GM04503 (cell line): ENCODE data around the gene ZCCHC17.
"Not testable (repeated sequence)": the region's sequence is repeated elsewhere in the genome, so short reads cannot be mapped to it uniquely, and the experiment has no call there.

Source experiments
- DNase-seq: peaks from one replicate; pipeline ENCODE4 v3.0.0-alpha.2; 2012; ENCODE audit warnings: low read depth

The ZCCHC17 gene, protein sequence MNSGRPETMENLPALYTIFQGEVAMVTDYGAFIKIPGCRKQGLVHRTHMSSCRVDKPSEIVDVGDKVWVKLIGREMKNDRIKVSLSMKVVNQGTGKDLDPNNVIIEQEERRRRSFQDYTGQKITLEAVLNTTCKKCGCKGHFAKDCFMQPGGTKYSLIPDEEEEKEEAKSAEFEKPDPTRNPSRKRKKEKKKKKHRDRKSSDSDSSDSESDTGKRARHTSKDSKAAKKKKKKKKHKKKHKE

DNA sequence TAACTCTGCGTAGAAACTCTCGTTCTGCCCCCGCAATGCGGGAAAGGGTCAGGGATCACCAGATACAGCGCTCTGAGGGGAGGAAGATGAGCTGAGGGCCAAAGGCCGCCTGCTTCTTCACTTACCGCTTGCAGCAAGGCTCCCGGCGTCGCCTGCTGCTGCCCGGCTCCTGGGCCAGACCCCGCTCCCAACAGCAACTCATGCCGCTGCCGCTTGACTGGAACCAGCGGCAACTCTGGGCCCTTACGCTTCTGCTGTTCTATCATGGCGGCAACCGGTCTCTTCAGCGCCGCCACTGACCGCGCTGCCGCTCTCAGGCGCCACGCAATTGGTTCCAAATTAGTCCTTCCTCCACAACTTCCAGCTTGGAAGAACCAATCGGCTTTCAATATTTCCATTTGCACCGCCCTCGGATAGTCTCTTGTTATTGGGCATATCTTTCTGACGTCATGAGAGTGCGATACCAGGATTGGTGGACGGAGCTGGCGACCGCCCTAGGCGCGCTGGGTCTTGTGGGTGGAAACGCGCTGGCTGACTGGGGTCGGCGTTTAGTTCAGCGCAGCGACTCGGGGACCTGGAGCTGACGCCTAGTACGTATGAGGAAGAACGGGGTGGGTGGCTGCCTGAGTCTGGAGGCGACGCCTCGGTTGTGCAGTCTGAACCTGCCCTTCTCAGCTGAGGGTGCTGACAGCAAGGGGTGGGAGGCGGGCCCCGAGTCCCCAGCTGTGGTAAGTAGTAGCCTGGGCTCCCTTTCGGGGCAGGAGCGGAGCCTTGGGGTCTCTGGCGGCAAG lies at the start of gene ZCCHC17, which contains the start of gene SNRNP40:
Gene ZCCHC17, plus strand, starts transcription at position 547 of the 791 bp plus-strand sequence. CDS start 13,067 bp downstream, outside the sequence.
Gene SNRNP40, minus strand, starts transcription at position 303 of the 791 bp plus-strand sequence. Its CDS starts 37 bp downstream, at position 266.
- peak; percentile 99 for DNase-seq

DNA sequence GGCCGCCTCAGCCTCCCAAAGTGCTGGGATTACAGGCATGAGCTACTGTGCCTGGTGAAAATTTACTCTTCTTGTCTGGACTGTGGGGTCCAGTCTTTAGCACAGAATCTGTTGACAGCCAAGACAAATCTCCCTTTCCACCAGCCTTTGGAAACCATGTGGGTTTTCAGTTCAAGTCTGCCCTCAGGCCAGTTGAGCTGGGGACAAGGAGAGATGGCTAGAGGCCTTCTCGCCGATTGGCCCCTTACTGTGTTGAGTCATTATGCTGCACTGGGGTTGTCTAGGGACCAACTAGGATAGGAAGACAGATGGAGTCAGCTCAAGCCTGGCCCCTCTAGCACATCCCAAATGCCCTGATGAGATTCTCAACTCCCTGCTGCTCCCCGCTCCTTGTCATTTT lies 48.6 kb upstream of the ZCCHC17 start:
- DNase-seq, result no peak

DNA sequence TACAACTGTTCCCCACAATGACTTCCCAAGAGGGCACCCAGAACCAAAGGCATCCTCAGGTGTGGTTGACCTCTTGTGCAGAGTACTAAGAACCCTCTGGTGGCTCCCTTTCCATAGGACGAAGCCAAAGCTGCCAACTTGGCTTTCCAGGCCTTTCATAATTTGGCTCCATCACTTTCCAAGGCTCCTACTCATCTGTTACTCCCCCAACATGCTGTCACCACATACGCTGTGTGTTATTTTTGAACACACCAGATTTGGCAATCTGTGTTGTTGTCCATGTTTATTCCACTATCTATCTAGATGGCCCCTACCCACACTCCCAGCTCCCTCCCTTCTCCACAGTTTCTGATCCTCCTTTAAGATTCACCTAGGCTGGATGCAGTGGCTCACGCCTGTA lies 47.0 kb upstream of the ZCCHC17 start:
- no peak for DNase-seq

DNA sequence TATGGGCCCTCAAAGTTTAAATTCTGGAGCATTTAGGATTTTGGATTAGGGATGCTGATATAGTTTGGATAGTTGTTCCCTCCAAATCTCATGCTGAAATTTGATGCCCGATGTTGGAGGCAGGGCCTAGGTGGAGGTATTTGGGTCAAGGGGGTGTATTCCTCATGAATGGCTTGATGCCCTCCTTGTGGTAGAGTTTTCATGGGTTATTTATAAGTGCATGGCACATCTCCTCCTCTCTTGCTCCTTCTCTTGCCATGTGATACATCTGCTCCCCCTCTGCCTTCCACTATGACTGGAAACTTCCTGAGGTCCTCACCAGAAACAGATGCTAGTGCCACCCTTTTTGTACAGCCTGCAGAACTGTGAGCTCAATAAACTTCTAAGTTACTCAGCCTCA lies 39.6 kb upstream of the ZCCHC17 start:
- DNase-seq, result no peak

DNA sequence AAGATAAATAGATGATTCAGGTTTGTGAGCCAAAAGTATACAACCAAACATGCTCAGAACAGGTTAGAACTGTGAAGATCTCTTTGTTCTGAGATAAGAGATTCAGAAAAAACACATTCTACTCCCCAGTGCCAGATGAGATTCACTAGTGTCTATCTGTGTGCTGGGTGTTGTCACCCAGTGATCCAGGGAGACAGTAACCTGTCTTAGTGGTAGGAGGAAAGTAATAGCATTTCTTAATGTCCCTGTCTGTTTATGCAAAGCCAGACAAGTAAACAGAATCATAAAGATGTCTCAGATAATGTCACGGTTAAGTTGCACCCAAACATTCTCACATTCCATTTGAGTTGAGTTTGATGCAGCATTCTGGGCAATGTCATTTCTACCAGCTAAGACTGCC lies 38.3 kb upstream of the ZCCHC17 start:
- DNase-seq, result no peak

DNA sequence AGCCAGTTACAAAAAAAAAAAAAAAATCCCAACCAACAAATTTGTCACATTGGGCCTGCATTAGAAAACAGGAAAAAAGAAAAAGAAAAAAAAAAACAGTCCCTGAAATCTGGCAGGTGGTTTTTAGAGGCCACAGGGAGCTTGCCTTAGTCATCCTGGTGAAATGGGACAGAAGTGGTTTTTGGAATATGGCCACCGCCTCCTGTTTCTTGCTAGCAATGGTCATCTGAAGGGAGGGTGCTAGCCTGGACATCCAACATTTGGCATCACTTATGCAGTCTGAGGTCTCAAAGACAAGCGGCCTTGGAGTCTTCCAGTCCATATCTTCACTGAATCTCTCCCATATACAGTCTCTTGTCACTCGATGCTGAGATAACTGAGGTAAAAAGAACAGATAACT lies 37.1 kb upstream of the ZCCHC17 start:
- DNase-seq, result no peak

DNA sequence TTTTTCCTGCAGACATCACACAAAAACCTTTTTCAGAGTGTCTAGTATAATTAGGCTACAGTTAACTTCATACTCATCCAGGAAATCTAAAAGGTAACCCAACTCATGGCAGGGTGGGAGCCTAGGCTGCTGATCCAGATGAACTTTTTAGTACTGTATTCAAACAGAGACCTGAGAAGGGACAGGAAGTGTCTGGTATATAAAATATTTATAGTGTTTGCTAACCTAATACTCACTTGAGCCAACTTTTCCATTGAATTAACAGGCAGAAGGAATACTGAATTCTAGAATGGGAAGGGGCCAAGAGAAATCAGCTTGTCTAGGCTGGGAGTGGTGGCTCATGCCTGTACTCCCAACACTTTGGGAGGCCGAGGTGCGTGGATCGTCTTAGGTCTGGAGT lies 34.9 kb upstream of the ZCCHC17 start:
- DNase-seq, result no peak

DNA sequence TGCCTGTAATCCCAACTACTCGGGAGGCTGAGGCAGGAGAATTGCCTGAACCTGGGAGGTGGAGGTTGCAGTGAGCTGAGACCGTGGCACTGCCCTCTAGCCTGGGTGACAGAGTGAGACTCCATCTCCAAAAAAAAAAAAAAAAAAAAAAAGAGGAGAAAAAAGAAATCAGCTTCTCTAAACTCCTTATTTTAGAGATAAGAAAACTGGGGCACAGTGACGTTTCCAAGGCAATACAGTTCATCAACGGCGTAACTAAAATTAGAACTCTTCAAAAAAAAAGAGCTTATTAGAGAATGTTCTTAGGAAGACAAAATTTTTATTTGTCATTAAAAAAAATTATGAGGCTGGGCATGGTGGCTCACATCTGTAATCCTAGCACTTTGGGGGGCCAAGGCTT lies 34.4 kb upstream of the ZCCHC17 start:
- not testable (repeated sequence) for DNase-seq

DNA sequence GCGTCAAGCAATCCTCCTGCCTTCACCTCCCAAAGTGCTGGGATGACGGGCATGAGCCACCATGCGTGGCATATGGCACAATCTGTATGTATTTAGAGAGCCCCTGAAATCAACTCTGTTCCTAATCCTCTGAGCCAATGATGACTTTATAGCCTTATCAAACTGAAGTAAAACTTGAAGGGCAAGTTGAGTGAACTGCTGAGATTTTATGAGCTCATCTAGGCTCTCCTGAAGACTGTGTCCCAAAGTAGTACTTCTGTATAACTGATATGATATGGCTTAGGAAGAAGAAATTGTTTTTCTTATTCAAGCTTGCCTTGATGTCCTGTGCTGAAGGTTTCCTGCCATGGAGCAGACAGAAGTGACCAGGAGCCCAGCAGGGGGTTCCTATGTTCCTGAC lies 33.4 kb upstream of the ZCCHC17 start:
- DNase-seq, result no peak

DNA sequence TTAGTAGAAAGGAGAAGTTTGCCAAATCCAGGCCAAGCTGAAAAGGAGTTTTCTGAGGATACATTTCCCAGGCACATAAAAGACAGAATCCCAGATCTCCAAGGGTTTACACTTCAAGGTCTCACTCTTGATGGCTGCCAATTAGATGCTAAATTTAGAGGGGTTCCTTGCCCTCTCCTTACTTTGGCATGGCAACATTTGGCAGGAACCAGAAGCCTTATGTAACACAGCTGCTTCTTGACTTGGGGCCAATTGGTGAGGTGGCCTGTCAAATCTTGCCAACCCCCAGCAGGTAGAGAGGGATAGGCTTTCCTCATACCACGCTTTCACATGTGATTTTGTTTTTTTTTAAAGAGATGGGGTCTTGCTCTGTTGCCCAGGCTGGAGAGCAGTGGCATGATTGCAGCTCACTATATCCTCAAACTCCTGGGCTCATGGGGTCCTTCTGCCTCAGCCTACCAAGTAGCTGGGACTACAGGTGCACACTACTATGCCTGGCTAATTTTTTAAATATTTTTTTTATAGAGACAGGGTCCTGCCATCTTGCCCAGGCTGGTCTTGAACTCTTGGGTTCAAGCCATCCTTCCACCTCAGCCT lies 31.9 kb upstream of the ZCCHC17 start:
- DNase-seq, result no peak

DNA sequence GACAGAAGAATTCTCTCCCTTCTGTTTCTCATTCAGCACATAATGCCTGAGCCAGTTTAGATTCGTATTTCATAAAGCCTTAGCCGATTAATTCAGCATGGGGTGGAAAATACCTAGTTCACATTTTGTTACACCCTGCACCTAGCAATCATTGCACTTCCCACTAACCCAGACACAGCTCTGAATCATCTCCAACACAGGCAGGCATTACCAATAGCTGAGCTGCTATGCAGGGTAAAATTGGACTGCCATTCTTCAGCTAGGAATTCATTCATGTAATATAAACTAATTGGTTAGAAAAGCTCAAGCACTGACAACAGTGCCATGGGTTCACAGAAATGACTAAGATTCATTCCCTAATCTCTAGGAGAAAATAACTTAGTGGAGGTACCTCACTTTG lies 30.3 kb upstream of the ZCCHC17 start:
- no peak for DNase-seq

DNA sequence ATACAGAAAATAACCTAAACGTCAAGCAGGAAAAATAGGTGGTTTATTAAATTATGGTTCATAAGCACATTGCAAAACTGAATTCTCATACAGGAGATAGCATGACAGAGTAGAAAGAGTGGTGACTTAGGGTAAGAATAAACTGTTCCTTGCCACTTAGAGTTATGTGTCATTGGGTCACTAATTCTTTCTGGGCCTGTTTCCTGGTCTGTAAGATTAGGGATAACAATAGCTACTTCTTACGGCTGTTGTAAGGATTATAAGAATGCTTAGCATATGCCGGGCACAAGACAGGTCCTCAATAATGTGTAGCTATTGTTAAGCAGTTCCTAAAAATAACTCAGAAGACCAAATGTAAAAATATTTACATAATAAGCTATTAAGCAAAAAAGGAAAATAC lies 24.5 kb upstream of the ZCCHC17 start:
- DNase-seq, result no peak

DNA sequence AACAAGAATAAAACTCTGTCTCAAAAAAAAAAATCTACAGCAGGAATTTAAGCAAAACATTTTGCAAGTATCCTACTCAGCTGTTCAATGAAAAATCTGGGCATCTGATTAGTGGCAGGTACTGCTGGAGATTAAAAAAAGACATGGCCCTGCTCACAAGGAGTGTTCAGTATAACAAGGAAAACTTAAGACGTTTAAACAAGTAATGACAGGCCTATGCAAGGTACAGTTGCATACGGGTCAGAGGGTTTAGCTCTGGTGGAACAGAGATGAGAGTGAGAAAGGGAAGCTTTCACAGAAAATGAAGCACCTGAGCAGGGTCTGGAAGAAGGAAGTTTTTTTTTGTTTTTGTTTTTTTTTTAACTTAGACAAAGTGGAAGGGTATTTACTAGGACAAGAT lies 23.2 kb upstream of the ZCCHC17 start:
- DNase-seq, result no peak

DNA sequence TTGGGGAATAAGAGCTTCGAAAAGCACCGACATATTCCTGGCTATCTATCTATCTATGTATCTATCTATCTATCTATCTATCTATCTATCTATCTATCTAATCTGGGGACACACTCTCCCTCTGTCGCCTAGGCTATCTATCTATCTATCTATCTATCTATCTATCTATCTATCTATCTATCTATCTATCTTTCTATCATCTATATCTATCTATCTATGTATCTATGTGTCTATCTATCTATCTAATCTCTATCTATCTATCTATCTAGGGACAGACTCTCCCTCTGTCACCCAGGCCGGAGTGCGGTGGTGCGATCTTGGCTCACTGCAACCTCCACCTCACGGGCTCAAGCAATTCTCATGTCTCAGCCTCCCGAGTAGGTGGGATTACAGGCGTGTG lies 14.4 kb upstream of the ZCCHC17 start:
- DNase-seq, result not testable (repeated sequence)

DNA sequence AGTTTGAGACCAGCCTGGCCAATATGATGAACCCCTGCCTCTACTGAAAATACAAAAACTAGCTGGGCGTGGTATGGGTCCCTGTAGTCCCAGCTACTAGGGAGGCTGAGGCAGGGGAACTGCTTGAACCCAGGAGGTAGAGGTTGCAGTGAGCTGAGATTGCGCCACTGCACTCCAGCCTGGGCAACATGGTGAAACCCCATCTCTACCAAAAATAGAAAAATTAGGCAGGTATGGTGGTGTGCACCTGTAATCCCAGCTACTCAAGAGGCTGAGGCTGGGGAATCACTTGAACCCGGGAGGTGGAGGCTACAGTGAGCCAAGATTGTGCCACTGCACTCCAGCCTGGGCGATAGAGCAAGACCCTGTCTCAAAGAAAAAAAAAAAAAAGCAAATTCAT lies 9.0 kb upstream of the ZCCHC17 start:
- not testable (repeated sequence) for DNase-seq

DNA sequence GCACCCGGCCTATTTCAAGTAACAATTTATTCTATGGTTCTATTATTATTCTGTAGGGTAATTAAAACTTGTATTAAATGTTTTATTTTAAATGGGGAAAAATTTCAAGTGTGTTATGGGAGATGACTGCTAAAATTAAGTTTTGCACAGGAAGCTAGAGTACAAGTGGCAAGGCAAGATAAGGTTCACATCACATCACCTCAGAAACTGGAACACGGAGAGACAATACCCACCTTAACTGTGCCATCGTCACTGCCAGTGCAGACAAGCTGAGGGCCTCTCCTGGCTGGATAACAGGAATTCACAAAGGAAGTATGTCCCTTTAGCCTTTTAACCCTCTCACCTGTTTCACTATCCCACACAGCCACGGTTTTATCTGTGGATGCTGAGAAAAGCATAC lies 7.8 kb upstream of the ZCCHC17 start:
- no peak for DNase-seq

DNA sequence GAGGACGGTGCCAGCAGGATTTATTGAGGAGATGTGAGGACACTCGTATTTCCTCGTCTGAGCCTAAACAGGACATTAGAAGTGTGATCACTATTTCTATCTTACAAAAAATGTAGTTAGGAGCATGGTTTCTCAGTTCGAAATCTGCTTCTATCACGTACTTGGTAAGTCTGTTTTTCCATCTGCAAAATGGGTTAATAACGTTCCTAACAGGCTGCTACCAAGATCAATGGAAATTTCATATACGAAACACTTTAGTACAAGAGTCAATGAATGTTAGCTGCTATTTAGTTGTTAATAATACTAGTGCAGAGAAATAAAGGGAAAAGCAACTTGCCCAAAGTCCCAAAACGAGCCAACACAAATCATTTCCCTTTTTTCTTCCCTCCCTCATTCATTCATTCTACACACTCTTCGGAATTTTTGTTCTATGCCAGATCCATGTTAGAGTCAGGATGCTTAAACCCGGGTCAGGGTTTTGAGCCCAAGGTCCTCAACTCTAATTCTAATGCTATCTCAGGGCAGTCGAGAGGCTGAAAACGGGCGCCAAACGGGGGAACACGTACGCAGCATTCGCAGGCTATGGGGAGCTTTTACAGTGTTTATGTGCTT lies 852 bp upstream of the ZCCHC17 start:
- DNase-seq, result no peak

DNA sequence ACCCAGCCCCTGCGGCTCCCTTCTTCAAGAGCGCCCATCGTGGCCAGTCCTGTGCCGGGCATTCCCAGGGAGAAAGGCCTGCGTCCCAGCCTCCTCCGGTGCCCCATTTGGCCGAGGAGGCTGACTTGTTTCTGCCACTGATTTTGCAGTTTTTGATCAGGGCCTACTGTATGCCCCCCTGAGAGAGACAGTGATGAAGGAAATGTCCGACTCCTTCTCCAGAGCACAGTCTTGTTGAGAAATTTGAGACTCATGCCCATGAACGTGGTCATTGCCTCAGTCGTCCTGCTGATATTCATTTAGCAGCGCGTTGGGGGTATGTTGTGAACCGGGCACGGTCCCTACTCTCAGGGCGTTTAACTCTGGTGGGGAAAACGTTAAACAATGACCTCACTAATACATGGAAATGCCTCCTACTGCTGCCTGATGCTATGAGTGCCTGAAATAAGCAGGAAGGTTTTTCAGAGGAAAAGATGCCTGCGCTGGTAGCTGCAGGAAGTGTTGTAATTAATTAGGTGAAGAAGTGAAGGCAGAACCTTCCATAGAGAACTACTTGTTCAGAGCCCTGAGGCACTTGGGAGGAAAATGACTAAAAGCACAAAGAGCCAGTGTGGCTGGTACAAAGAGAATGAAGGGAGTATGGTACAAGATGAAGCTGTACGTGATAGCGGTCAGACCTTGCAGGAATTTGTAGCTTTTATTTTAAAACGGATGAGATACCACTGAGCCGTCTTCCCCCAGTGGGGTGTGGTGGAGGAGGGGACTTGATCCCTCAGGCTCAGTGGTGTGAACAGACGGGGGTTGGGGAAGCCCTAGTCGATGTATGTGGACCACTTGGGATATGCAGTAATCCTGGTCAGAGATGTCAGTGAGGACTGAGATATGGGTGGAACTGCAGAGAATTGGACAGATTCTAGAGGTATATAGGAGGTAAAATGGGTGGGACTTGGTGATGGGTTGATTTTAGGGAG lies 730 bp downstream of the ZCCHC17 start:
- no peak for DNase-seq

DNA sequence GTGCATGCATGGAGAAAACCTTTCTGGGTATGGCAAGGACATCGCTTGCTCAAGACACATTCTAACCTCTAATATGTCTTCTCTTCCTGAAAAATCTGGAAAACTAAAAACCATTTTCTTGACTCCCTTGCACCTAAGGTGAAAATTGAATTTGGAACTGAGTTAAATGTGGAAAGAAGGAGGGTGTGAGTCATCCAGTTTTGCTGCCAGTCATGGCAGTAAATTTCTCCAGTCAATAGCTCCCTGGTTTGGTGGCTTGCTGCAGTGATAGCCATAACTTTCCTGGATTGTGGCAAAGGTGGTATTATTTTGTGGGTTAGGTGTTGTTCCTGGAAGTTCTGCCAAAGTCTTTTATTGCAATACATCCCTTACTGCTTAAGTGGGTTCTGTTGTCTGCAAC lies 2.5 kb downstream of the ZCCHC17 start:
- no peak for DNase-seq

DNA sequence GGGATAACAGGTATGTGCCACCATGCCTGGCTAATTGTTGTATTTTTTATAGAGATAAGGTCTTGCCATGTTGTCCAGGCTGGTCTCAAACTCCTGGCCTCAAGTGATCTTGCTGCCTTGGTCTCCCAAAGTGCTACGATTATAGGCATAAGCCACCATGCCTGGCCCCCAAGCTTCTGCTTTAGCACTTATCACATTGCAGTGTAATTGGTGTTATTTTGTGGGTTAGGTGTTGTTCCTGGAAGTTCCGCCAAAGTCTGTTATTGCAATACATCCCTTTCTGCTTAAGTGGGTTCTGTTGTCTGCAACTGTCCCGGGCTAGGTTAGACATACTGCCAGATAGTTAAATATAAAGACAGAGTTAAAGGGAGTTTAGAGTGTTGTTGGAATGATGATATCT lies 3.4 kb downstream of the ZCCHC17 start:
- no peak for DNase-seq

DNA sequence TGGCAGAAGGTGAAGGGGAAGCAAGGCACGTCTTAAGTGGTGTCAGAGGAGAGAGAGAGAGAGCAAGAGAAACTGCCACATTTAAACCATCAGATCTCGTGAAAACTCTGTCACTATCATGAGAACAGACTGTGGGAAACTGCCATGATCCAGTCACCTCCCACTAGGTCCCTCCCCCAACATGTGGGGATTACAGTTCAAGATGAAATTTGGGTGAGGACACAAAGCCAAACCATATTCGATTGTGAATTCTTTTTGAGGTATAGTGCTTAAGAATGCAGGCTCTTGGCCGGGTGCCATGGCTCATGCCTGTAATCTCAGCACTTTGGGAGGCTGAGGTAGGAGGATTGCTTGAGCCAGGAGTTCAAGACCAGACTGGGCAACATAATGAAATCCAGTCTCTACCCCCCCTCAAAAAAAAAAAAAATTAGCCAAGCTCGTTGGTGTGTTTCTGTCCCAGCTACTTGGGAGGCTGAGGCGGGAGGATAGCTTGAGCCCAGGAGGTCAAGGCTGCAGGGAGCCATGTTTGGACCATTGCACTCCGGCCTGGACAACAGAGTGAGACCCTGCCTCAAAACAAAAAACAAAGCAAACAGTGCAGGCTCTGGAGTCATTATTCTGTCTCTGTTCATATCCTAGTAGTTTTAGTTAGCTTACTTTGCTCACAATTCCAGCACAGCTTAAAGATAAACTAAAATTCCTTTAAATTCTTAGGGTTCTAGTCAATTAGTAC lies 6.0 kb downstream of the ZCCHC17 start:
- no peak for DNase-seq
